SIG-M5 treated with dmso at 0.1 percent for 504 hours (cell line): ENCODE results near the gene CIAO2A.
A peak's percentile ranks its signal among the peaks of the same experiment; 100 is the strongest.

ENCODE experiments used
- DNase-seq: peaks from one replicate; lab custom pipeline; 2025; ENCODE audit not compliant: unreplicated experiment; lab: John Stamatoyannopoulos, UW

Gene CIAO2A

DNA sequence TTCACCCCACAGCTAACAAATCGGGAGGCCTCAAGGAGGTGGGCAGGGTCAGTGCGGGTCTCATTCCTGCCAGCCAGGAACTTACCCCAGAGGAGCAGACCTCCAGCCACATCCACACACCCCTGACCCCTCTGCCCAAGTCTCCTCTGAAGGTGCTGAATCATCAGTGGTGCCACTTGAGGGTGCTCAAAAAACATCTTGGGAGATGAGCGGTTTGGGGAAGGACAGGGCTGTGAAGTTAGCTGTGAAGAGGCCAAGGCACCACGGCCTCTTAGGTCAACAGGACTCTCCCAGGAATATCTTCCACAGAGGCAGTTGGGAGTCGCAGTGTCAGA, 48.6 kb downstream of the CIAO2A start:
- DNase-seq = no peak

DNA sequence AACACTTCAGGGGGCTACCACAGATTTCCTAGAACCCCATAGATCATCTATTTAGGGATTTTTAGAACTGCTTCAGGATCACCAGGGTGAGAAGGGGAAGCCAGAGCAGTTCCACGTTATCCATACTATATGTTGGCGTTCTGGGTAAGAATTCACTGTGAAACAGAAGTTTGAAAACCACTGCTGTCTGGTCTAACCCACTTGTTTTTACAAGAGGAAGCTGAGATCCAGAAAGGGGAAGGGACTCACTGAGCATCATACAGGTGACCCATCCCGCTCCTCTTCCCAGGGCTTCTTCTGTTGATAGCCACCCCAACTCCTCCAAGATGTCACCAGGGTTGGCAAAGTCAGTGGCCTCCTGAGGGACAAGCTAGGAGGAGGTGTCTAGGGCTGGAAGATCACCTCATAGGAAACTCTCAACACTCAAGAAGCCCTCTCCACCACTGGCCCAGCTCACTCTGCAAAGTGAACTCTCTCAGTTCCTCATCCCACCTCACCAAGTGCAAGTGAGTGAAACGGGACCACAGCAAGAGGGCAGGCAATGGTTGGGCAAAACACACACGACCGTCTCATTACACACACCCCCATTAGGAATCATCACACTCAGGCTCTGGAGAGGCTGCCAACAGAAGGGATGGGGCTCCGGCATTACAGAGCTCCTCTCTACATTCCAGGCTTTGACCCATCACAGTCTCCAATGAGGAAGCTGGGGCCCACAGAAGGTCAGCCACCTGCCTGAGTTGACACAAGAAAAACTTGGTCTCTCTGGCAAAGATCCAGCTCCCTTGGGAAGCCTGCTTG, 49.1 kb downstream of the CIAO2A start:
- peak; percentile 56 for DNase-seq

DNA sequence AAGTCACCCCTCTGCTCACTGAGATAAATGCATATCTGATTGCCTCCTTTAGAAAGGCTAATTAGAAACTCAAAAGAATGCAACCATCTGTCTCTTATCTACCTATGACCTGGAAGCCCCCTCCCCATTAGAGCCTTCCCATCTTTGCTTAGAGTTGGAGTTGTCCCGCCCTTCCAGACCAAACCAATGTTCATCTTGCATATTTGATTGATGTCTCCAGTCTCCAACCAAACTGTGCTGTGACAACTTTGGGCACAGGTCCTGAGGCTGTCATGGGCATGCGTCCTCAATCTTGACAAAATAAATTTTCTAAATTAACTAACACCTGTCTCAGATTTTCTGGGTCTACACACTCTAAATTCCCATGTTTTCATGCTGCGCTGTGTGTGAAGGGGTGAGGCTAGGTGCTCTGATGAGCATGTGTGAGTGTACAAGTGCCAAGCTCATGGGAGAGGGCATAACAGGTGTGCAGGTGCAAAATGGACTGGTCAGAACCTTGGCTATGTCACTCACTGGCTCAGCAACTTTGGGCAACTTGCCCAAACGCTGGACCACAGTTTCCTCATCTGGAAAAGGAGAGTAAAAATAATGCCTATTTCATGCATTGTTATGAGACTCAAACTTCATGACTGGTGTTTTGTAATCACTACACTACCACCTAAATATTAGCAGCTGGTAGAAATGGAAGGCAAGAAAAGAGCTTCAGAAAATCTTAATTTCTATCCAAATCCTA, 54.6 kb downstream of the CIAO2A start:
- DNase-seq = no peak

DNA sequence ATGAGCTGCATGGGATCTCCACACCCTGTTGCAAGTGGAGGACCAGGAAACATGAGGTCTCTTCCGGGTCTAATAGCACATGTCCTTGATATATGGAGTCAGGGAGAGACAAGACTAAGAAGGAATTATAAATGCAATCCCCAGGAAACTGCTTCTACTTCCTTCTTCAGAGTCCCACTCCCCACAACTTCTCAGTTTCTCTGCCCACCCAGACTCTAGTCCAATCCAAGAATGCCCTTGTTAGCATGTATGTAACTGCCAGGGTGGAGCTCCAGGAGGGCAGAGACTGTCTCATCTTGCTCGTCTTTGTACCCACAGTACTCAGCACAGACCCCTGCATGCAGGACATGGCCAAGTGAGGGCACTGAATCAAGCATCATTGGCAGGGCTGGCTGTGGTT, 55.7 kb downstream of the CIAO2A start:
- no peak for DNase-seq

DNA sequence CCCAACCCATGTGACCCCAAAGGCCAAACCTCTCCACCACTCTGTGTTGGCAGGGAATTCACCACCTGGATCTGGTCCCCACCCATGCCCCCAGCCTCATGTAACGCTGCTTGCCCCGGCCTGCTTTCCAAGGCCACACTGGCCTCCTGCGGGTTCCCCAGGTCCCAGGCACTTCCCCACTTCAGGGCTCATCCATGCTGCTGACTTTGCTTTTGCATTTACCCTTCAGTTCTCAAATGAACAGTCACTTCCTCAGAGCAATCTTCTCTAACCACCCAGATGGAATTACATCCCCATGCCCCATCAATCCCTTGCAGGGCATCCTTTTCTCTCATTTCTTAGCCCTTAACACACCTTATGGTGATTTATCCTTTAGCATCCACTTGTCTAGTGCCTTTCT, 56.5 kb downstream of the CIAO2A start:
- no peak for DNase-seq

DNA sequence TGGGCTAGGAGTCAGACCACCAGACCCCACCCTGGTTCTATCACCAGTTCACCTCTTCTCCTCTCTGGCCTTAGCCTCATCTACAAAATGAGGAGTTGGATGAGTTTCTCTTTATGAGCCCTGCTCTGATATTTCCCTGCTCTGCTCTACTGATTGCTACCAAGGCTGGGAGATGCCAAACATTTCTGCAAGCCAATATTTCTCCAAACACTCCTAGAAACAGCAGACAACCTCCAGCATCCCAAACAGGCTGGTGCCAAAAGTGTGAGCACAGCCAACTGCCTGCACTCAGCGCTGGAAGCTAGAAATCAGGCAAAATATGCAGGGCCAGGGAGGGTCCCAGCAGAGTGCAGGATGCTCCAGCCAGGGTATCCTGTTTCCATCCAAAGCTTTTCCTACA, 58.1 kb downstream of the CIAO2A start:
- no peak for DNase-seq

DNA sequence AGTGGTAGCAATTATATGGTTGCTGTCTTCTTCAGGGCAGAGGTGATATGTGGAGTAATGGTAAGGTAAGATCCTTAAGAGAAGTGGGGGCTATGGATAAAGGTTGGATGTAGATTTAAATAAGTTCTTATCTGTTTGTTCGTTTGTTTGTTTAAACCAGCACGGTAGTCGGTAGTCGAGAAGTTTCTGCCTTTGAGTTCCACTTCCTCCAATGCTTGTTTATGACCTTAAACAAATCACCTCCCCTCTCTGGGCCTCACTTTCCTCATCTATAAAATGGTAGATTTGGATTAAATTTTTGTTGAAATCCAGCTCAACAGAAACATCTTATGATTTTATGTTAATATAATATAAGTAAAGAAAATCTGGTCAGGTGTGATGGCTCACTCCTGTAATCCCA, 59.1 kb downstream of the CIAO2A start:
- no peak for DNase-seq

DNA sequence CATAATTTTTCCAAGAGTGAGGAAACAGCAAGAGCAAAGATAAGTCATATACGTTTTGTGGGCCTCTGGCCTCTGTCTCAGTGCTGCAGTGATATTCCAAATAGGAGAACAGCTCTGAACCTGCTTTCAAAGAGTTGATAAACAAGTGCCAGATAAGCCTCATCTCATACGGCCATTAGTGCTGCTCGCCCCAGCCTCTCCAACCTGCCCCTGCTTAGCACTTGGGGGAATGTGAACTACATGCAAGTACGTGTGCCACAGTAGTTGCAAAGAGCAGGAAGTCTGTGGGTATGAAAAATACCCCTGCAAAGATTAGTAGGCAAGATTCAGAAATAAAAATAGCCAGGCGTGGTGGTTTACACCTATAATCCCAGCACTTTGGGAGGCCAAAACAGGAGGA, 61.3 kb downstream of the CIAO2A start:
- DNase-seq = no peak

DNA sequence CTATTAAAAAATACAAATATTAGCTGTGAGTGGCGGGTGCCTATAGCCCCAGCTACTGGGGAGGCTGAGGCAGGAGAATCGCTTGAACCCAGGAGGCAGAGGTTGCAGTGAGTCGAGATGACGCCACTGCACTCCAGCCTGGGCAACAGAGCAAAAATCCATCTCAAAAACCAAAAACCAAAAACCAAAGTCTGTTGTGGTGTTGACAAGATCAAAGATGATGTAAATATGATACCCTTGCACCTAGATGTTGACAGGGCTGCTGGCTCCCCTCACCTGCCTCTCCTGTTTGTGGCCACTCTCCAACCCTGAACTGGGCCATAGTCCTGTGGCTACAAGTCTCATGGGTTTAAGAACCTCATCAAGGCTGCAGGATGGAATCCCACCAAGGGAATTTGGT, 63.5 kb downstream of the CIAO2A start:
- DNase-seq = no peak

DNA sequence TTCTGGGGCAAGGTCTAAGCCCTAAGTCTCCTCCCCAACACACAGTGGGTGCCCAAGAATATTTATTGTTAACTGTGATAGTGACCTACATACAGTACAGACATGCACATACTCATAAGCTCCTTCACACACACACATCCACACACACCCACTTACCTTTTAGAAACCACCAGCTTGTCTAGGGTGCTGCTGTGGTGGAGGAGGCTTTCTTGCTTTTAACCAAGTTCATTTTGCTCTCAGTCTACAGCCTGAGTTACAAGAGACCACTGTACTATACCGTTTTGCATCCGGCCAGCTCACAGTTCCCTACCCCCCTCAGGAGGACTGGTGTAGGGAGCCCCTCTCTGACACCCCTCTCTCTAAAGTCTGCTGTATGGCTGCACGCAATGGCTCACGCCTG, 64.0 kb downstream of the CIAO2A start:
- no peak for DNase-seq

DNA sequence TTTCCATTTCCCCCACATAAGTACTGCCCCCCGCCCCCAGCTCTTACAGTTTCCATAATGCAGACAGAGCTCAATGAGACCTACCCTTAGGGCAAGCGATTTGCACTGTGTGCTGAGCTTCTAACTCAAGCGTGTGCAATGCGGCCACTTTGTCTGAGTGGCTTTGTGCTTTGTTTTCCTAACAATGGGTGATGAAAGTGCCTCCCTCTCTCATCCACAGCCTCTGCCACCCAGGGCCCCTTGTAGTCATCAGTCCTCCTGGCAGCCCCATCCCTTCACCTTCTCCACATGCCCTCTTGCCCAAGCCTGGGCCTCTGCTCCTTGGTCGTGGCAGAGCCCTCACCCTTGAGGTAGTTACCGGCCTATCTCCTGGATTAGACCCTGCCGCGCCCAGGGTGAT, 64.5 kb downstream of the CIAO2A start:
- no peak for DNase-seq

DNA sequence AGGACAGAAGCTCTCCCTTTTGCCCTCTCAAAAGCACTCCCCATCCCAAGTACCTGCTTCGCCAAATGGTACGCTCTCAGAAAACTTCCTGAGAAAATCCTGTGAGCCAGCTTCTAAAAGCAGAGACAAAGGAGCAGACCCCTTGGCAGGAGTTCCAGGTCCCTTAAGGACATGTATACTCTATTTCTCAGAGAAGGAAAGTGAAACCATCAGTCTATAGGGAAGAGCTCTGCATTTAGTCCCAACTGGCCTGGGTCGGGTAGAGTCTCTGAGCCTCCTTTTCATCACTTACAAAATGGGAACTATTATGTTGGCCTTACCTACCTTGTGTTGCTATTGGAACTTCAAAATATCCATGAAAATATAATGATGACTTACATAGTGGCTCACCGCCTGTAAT, 67.0 kb downstream of the CIAO2A start:
- DNase-seq = no peak

DNA sequence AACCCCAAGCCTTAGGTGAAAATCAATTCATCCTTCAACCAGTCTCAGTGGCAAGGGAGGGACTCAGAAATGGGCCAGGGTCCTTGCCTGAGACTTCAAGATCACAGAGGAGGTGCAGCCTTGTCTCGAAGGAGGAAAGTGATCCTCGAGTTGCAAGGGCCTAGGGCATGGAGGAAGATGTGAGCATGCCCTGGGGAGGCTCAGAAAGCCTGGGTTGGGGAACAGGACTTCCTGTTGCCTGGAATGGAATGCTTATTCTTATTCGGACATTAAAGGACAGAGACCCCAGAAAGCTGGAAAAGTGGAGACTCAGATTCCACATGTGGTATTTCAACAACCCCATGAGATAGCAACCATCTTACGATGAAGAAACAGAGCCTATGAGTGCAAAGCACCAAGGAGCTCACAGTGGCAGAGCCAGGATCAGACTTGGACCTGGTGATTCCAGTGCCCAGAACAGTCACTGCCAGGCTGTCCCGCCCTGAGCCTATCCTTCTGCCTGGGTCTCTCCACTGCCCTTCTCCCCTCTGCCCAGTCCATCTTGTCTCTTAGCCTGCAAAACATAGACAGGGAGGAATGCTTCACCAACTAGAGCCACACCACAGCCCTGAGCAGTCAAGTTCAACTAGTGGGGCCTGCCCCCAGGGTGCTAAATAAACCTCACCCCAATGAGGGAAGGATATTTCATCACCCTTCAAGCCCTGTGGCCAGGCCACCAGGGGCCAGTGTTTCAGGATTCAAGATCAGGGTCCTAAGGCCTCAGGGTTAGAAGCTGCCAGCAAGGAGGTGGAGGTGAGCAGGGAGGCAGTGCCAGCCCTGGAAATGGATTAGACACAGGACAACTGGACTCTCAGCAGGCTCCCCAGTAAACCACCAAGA, 69.2 kb downstream of the CIAO2A start:
- DNase-seq = peak; percentile 16

DNA sequence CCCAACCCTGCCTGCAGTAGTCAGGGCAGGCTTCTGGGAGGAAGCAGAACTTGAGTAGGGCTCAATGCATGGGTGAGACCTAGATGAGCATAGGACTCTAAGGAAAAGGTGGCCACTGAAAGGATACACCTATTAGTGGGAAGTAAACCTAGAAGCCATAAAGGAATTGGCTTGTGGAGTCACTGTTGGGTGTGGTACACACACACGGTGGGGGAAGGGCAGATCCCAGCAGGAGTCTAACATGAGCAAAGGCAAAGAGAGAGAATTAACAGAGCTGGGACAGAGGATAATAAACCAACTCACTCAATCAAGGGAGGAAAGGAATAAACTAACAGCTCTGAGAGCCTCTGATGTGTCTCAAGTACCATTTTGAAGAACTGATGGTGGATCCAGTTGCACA, 70.4 kb downstream of the CIAO2A start:
- DNase-seq = no peak

DNA sequence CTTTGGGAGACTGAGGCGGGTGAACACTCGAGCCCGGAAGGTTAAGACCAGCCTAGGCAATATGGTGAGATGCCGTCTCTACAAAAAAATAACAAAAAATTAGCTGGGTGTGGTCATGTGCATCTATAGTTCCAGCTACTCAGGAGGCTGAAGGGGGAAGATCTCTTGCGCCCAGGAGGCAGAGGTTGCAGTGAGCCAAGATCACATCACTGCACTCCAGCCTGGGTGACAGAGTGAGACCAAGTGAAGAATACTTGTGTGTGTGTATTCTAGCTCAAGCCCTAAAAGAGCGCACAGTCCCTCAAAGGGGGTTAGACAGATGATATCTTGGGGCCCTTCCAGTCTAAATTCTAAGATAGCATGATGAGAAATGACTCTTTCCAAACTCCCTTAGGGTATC, 71.1 kb downstream of the CIAO2A start:
- DNase-seq = no peak
